BLaER1 (cell line): ENCODE data around the gene FABP1.

Source experiments
- H3K27ac ChIP-seq: shearing (Covaris generic); formaldehyde crosslinking; 2 replicates; pipeline ENCODE4 v1.8.1; 2022
- H3K27me3 ChIP-seq: shearing (Covaris generic); formaldehyde crosslinking; 2 replicates; pipeline ENCODE4 v1.8.1; 2022
- H3K36me3 ChIP-seq: shearing (Covaris generic); formaldehyde crosslinking; 2 replicates; pipeline ENCODE4 v1.8.1; 2022
- H3K4me1 ChIP-seq: shearing (Covaris generic); formaldehyde crosslinking; 2 replicates; pipeline ENCODE4 v1.8.1; 2022
- H3K4me2 ChIP-seq: shearing (Covaris generic); formaldehyde crosslinking; 2 replicates; pipeline ENCODE4 v1.8.1; 2022
- H3K4me3 ChIP-seq: shearing (Covaris generic); formaldehyde crosslinking; 2 replicates; pipeline ENCODE4 v1.8.1; 2022
- H3K9ac ChIP-seq: shearing (Covaris generic); formaldehyde crosslinking; 2 replicates; pipeline ENCODE4 v1.8.1; 2022
- H3K9me3 ChIP-seq: shearing (Covaris generic); formaldehyde crosslinking; 2 replicates; pipeline ENCODE4 v1.8.1; 2022
- H4K20me1 ChIP-seq: shearing (Covaris generic); formaldehyde crosslinking; 2 replicates; pipeline ENCODE4 v1.8.1; 2022
- Cebpa-rat ChIP-seq: shearing (Covaris generic); IDR thresholded peaks from 2 replicates; pipeline ENCODE4 v1.8.1; 2022

FABP1 gene

GRCh38 chr2:88086401-88086800 lies 41.5 kb downstream of the FABP1 start:
- no peaks in the 10 kb centered on the region for H3K36me3 ChIP-seq
- no peak overlapping the region for H3K4me2 ChIP-seq
- H3K4me3 ChIP-seq = no peak overlapping the region
- no peak overlapping the region for H3K9ac ChIP-seq
- no peaks in the 10 kb centered on the region for H3K9me3 ChIP-seq
- H4K20me1 ChIP-seq = no peaks in the 10 kb centered on the region
- peaks cover 8% of the 10 kb centered on the region for H3K4me1 ChIP-seq
- H3K27me3 ChIP-seq = no peaks in the 10 kb centered on the region
- no peak for TF ChIP-seq Cebpa-rat
- H3K27ac ChIP-seq = no peak overlapping the region

DNA sequence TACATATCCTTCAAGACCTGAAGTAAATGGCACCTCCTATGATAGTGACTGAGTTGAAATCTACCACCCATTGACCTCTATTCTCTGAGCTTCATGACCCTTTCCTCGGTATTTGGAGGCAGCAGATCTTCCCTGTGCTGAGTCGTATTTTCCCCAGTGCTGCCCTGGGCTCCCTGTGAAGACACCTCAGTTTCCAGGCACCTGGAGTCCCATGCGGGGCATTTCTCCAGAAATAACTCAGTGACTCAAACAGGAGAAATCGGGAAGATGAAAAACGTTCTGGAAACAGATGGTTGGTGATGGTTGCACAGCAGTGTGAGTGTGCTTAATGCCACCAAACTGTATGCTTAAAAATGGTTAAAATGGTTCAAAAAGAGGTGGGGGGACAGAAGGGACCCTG lies 42.3 kb downstream of the FABP1 start:
- no peak overlapping the region for H3K4me2 ChIP-seq
- H3K4me3 ChIP-seq = no peak overlapping the region
- H3K4me1 ChIP-seq = peaks cover 4% of the 10 kb centered on the region
- no peak for TF ChIP-seq Cebpa-rat
- H3K9me3 ChIP-seq = no peaks in the 10 kb centered on the region
- H3K9ac ChIP-seq = no peak overlapping the region
- H3K27ac ChIP-seq = no peak overlapping the region
- no peaks in the 10 kb centered on the region for H3K36me3 ChIP-seq
- H3K27me3 ChIP-seq = no peaks in the 10 kb centered on the region
- H4K20me1 ChIP-seq = no peaks in the 10 kb centered on the region

DNA sequence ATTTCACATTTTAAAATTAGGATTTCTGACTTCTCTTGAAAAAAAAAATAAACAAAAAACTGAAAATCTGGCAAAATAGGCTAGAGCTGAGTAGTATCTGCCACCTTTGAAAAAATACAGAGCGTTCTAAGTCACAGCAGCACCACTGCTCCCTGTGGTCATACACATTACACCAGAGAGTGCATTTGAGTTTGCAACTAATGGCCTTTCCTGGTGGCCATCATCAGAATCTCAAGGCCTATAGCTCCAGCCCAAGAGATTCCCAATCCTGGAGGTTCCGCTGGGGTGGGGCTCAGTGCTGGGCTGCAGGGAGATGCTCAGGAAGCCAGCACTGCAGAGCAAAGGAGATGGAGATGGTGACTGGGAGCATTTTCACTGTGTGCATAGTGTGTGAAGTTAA lies 42.8 kb downstream of the FABP1 start:
- H4K20me1 ChIP-seq = no peaks in the 10 kb centered on the region
- no peak for TF ChIP-seq Cebpa-rat
- no peak overlapping the region for H3K4me2 ChIP-seq
- H3K36me3 ChIP-seq = no peaks in the 10 kb centered on the region
- H3K27me3 ChIP-seq = no peaks in the 10 kb centered on the region
- H3K4me1 ChIP-seq = no peaks in the 10 kb centered on the region
- H3K27ac ChIP-seq = no peak overlapping the region
- no peak overlapping the region for H3K9ac ChIP-seq
- H3K4me3 ChIP-seq = no peak overlapping the region
- no peaks in the 10 kb centered on the region for H3K9me3 ChIP-seq

GRCh38 chr2:88082781-88083180 lies 45.1 kb downstream of the FABP1 start:
- no peak overlapping the region for H3K4me3 ChIP-seq
- no peak for TF ChIP-seq Cebpa-rat
- no peaks in the 10 kb centered on the region for H4K20me1 ChIP-seq
- H3K36me3 ChIP-seq = no peaks in the 10 kb centered on the region
- H3K9me3 ChIP-seq = no peaks in the 10 kb centered on the region
- H3K27ac ChIP-seq = no peak overlapping the region
- no peaks in the 10 kb centered on the region for H3K27me3 ChIP-seq
- H3K9ac ChIP-seq = no peak overlapping the region
- no peak overlapping the region for H3K4me2 ChIP-seq
- H3K4me1 ChIP-seq = no peaks in the 10 kb centered on the region

DNA sequence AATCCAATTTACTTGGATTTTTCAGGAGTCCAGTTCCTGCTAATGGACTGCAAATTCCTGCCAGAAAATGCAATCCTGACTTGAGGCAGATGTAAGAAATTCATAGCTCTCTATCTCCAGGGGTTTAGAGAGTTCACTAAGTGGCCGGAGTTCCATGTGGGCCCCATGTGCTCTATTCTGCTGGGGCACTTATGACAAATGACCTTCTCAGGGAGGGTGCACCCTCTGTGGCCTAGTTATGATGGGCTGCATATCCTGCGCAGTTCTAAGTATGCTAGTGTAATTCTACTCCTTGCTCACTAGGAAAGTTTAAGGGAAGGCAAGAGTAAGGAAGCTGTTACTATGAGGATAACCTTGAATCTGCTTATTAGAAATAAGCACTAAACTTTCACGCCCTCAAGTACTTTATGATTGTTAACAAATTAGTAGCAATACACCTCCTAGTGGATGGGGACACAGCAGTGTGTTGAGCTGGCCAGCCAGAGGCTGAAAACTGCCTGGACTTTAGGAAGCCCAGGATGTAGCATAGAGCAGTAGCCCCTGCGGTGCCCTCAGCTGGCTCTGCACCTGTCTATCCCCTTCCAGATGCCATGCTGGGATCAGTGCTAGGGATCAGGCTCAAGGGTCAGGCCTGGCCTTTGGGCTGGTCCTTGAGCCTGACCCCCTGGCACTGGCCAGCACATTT lies 45.8 kb downstream of the FABP1 start:
- Histone ChIP-seq H3K27me3 (no peaks in the 10 kb centered on the region), H3K9me3 (no peaks in the 10 kb centered on the region), H3K4me3 (no peak overlapping the region), H3K4me2 (no peak overlapping the region), H3K4me1 (no peaks in the 10 kb centered on the region), H4K20me1 (no peaks in the 10 kb centered on the region), H3K36me3 (no peaks in the 10 kb centered on the region), H3K9ac (no peak overlapping the region), H3K27ac (no peak overlapping the region)
- TF ChIP-seq Cebpa-rat = no peak

DNA sequence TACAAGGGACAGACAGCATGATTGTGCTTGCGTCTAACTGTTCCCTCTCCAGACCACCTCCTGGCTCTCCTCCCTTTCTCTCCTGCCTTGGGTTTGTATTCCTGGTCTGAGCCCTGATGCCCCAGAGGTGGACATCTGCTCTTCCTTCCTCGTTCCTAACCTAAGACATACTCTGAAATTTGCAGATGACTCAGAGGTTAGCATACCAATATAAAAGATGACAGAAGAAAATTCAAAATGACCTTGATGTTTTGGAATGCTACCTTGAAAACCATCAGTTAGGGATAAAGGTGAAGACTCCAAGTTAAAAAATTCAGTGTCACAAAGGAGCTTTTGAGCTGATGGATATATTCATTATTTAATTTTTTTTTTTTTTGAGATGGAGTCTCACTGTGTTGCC lies 47.3 kb downstream of the FABP1 start:
- Histone ChIP-seq H3K4me3 (no peak overlapping the region), H3K27ac (no peak overlapping the region), H3K9ac (no peak overlapping the region), H4K20me1 (no peaks in the 10 kb centered on the region), H3K27me3 (no peaks in the 10 kb centered on the region), H3K9me3 (no peaks in the 10 kb centered on the region), H3K4me2 (no peak overlapping the region), H3K4me1 (no peaks in the 10 kb centered on the region), H3K36me3 (no peaks in the 10 kb centered on the region)
- no peak for TF ChIP-seq Cebpa-rat

GRCh38 chr2:88078643-88079172 lies 49.2 kb downstream of the FABP1 start:
- TF ChIP-seq Cebpa-rat = no peak
- Histone ChIP-seq H3K27ac (no peak overlapping the region), H3K9me3 (no peaks in the 10 kb centered on the region)

GRCh38 chr2:88077080-88077479 lies 50.8 kb downstream of the FABP1 start:
- H4K20me1 ChIP-seq = no peaks in the 10 kb centered on the region
- no peaks in the 10 kb centered on the region for H3K4me1 ChIP-seq
- no peaks in the 10 kb centered on the region for H3K36me3 ChIP-seq
- H3K9ac ChIP-seq = no peak overlapping the region
- no peak for TF ChIP-seq Cebpa-rat
- H3K9me3 ChIP-seq = no peaks in the 10 kb centered on the region
- H3K4me2 ChIP-seq = no peak overlapping the region
- H3K27ac ChIP-seq = no peak overlapping the region
- H3K27me3 ChIP-seq = no peaks in the 10 kb centered on the region
- no peak overlapping the region for H3K4me3 ChIP-seq

More at GRCh38 chr2:88078643-88079172, 49.2 kb downstream of the FABP1 start:
- no peaks in the 10 kb centered on the region for H4K20me1 ChIP-seq
- no peaks in the 10 kb centered on the region for H3K36me3 ChIP-seq
- H3K4me1 ChIP-seq = no peaks in the 10 kb centered on the region
- H3K4me2 ChIP-seq = no peak overlapping the region
- H3K4me3 ChIP-seq = no peak overlapping the region
- no peak overlapping the region for H3K9ac ChIP-seq
- H3K27me3 ChIP-seq = no peaks in the 10 kb centered on the region

DNA sequence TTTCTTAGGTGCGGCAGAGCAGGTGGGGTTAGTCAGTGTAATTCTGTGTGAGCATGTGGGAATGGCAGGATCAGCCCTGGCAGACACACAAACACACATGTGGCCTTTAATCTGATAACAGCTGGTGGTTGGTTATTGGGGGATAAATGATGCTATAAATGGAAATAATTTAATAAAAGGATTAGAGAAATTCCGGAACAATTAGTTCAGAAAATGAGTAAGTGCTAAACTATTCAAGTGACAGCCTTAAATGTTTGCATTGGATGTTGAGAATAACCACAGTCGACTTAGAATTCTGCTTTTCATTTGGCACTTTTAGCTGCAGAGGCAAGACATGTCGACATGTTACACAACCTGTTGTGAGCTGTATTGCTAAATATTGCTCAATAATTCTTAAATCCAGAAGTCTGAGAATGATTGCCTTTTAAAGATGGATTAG lies 53.0 kb downstream of the FABP1 start:
- peak; percentile 24; the same call in 1 of the 2 replicates for TF ChIP-seq Cebpa-rat
- Histone ChIP-seq H3K9ac (no peak overlapping the region), H4K20me1 (no peaks in the 10 kb centered on the region), H3K27ac (no peak overlapping the region), H3K27me3 (no peaks in the 10 kb centered on the region), H3K36me3 (no peaks in the 10 kb centered on the region), H3K4me3 (no peak overlapping the region), H3K9me3 (no peaks in the 10 kb centered on the region), H3K4me2 (no peak overlapping the region), H3K4me1 (no peaks in the 10 kb centered on the region)

GRCh38 chr2:88074150-88074549 lies 53.7 kb downstream of the FABP1 start:
- no peaks in the 10 kb centered on the region for H4K20me1 ChIP-seq

More at GRCh38 chr2:88074150-88074549, 53.7 kb downstream of the FABP1 start:
- H3K9me3 ChIP-seq = no peaks in the 10 kb centered on the region
- H3K4me3 ChIP-seq = no peak overlapping the region
- no peak overlapping the region for H3K9ac ChIP-seq
- no peak overlapping the region for H3K4me2 ChIP-seq
- H3K27ac ChIP-seq = no peak overlapping the region
- H3K36me3 ChIP-seq = no peaks in the 10 kb centered on the region
- H3K4me1 ChIP-seq = no peaks in the 10 kb centered on the region
- no peak for TF ChIP-seq Cebpa-rat
- no peaks in the 10 kb centered on the region for H3K27me3 ChIP-seq
